ENCODE data around the gene SCPEP1.
"Not testable (repeated sequence)": the region's sequence is repeated elsewhere in the genome, so short reads cannot be mapped to it uniquely, and the experiment has no call there.

The SCPEP1 gene, protein sequence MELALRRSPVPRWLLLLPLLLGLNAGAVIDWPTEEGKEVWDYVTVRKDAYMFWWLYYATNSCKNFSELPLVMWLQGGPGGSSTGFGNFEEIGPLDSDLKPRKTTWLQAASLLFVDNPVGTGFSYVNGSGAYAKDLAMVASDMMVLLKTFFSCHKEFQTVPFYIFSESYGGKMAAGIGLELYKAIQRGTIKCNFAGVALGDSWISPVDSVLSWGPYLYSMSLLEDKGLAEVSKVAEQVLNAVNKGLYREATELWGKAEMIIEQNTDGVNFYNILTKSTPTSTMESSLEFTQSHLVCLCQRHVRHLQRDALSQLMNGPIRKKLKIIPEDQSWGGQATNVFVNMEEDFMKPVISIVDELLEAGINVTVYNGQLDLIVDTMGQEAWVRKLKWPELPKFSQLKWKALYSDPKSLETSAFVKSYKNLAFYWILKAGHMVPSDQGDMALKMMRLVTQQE

DNA sequence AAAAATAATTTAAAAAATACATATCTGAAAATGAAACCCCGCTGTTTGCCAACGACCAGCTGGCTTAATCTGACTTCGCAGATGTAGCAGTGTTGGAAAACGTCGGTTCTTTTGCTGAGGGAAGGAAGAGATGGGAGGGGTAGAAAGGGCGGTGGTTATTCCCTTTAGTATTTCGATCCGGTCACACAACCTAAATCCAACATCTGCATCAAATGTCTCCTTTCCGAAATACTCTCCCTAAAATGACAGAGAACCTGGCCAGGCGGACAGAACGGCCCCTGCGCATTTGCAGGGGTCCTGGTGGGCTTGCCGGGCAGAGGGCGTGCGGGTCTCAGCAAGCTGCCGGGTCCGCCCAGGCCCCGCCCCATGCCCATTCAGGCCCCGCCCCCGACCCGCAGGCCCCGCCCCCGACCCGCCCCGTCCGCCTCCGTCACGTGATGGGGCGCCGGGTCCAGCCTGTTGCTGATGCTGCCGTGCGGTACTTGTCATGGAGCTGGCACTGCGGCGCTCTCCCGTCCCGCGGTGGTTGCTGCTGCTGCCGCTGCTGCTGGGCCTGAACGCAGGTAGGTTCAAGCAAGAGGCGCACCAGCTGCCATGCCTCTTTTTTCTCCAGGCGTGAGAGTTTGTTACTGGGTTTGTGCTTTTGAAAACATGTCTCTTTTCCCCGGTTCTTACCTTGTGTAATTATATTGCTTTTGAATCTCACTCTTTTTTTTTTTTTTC is at the start of gene SCPEP1:
SCPEP1 (plus strand) TSS at position 459 of the 723 bp plus-strand sequence; CDS start at position 488, 29 bp downstream.
- DNase-seq (ENCODE audit: low read depth), result peak; percentile 66

- no peak for DNase-seq (ENCODE audit: low read depth)
Measured at GRCh38 chr17:56928586-56928985, 49.3 kb upstream of the SCPEP1 start.

- no peak for DNase-seq (ENCODE audit: low read depth)
Measured at GRCh38 chr17:56929362-56929969, 48.5 kb upstream of the SCPEP1 start.

GRCh38 chr17:56930739-56931337 is 47.1 kb upstream of the SCPEP1 start:
- no peak for DNase-seq (ENCODE audit: low read depth)

GRCh38 chr17:56933151-56933745 is 44.7 kb upstream of the SCPEP1 start:
- DNase-seq (ENCODE audit: low read depth), result no peak

DNA sequence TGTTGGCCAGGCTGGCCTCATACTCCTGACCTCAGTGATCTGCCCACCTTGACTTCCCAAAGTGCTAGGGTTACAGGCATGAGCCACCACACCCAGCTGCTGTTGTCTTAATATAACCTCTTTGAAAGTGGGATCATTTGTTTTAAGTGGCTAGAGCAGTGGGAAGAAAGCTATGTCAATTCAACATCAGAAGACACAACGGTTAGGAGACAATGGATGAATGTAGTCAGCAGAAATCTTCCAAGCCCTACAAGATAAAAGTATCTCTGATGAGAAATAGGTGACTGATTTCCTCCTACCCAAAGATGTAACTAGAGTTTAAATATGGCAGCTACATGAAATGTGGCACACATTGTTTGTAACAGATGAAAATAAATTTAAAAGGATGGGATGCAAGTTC is 44.1 kb upstream of the SCPEP1 start:
- no peak for DNase-seq (ENCODE audit: low read depth)

DNA sequence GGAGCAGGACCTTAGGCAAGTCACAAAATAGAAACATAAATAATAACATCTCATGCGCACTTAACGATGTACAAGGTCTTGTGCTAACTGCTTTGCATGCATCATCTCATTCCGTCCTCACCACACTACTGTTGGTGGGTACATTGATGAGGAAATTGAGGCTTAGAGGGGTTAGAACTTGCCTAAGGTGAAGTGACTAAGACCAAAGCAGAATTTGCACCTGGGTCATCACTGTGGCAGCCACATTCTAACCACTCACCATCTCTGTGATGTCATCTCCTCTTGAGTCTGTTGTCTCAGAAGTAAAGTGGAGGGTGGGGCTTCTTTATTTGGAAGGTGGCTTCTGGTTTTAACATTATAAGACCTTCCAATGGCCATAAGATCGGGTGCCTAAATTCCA is 43.7 kb upstream of the SCPEP1 start:
- DNase-seq (ENCODE audit: low read depth), result no peak

- no peak for DNase-seq (ENCODE audit: low read depth)
Measured at GRCh38 chr17:56935461-56935860, 42.5 kb upstream of the SCPEP1 start.

GRCh38 chr17:56936697-56937322 is 41.1 kb upstream of the SCPEP1 start:
- no peak for DNase-seq (ENCODE audit: low read depth)

- no peak for DNase-seq (ENCODE audit: low read depth)
Measured at GRCh38 chr17:56937687-56938086, 40.2 kb upstream of the SCPEP1 start.

GRCh38 chr17:56938206-56938605 is 39.7 kb upstream of the SCPEP1 start:
- DNase-seq (ENCODE audit: low read depth), result not testable (repeated sequence)

- no peak for DNase-seq (ENCODE audit: low read depth)
Measured at GRCh38 chr17:56939869-56940484, 38.0 kb upstream of the SCPEP1 start.

GRCh38 chr17:56943505-56944125 is 34.3 kb upstream of the SCPEP1 start:
- no peak for DNase-seq (ENCODE audit: low read depth)

DNA sequence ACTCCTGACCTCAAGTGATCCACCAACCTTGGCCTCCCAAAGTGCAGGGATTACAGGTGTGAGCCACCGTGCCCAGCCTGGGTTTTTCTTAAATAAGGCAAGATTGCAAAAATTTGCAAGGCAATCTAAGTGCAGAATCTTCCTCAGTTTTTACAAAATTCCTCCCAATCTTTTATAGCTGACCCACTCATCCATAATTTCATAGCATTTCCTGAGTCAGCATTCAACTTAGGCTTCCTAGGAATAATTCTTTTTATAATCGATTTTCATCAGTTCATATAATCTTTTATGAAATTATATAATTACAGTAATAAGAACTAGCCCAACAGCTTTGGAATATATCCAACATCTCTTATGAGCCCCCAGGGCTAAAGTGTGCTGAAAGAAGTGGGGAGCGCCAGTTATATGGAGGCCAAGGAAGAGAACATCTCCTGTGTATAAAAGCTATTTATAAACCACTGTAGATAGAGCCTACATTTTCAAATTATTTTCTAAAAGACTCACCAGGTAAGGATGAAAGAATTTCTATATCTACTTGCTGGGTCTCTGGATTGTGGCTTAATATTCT is 31.9 kb upstream of the SCPEP1 start:
- DNase-seq (ENCODE audit: low read depth), result no peak

- DNase-seq (ENCODE audit: low read depth), result no peak
Measured at GRCh38 chr17:56947741-56948140, 30.2 kb upstream of the SCPEP1 start.

- no peak for DNase-seq (ENCODE audit: low read depth)
Measured at GRCh38 chr17:56948491-56948890, 29.4 kb upstream of the SCPEP1 start.

DNA sequence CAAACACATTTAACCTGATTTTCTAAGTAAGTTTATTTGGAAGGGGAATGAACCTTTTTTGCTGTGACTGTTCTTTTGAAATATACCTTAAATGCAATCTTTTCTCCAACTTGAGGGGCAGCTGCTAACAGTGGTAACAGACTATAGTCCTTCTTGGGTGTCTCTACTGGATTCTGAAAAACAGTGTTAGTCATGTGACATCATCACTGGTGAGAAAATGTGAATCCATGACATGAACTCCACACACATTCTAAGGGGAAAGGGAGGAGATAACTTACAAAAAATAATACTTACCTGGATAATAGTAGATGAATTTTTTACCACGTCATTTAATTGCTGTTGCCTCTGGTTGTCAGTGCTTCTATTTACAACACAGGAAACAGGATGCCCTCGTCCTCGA is 28.3 kb upstream of the SCPEP1 start:
- no peak for DNase-seq (ENCODE audit: low read depth)

DNA sequence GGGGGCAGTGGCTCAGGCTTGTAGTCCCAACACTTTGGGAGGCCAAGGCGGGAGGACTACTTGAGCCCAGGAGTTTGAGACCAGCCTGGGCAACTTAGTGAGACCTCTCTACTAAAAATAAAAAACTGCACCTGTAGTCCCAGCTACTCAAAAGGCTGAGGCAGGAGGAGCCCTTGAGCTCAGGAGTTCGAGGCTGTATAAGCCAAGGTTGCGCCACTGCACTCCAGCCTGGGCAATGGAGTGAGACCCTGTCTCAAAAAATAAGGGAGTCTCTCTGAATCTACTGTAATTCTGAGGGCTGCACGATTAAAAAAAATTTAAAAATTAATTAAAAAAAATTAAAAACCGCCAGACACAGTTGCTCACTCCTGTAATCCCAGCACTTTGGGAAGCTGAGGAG is 20.9 kb upstream of the SCPEP1 start:
- no peak for DNase-seq (ENCODE audit: low read depth)

GRCh38 chr17:56960596-56961538 is 17.1 kb upstream of the SCPEP1 start, which contains the start of gene COIL:
Gene COIL (minus strand): TSS chr17:56961050. CDS start chr17:56961019, 31 bp downstream.
- DNase-seq (ENCODE audit: low read depth), result peak; percentile 91
